ENCODE results near the gene TOX2. TPM values are rescaled to one million over a fixed set of nuclear protein-coding genes. Genes with fewer than 3 reads are reported as not detected.

The TOX2 gene
- total RNA-seq, 1 donor from 2014 or later: not detected

GRCh38 chr20:43910564-43910963 is 4.1 kb upstream of the TOX2 start:
- FAIRE-seq (no peak), DNase-seq (ENCODE audit: low read depth) (no peak)
- Histone ChIP-seq H3K27me3 (ENCODE audit: control insufficient read depth, insufficient read depth, low read length) (peaks cover 10% of the 10 kb centered on the region), H3K36me3 (ENCODE audit: control insufficient read depth, insufficient read depth, low read length) (no peaks in the 10 kb centered on the region), H3K4me3 (ENCODE audit: low read depth, low read length) (no peak overlapping the region)
- no peak for TF ChIP-seq CTCF (IDR thresholded peaks at IDR 0.05; ENCODE audit: insufficient read depth, low read length, severe bottlenecking)

GRCh38 chr20:43911066-43911465 is 3.6 kb upstream of the TOX2 start:
- no peak for FAIRE-seq
- DNase-seq (ENCODE audit: low read depth): peak; percentile 74

GRCh38 chr20:43913291-43914025 is 1.2 kb upstream of the TOX2 start:
- peaks cover 17% of the 10 kb centered on the region for H3K27me3 ChIP-seq (ENCODE audit: control insufficient read depth, insufficient read depth, low read length)
- no peak for DNase-seq (ENCODE audit: low read depth)
- FAIRE-seq: no peak
- no peaks in the 10 kb centered on the region for H3K36me3 ChIP-seq (ENCODE audit: control insufficient read depth, insufficient read depth, low read length)
- H3K4me3 ChIP-seq (ENCODE audit: low read depth, low read length): no peak overlapping the region
- TF ChIP-seq CTCF (IDR thresholded peaks at IDR 0.05; ENCODE audit: insufficient read depth, low read length, severe bottlenecking): no peak

More at GRCh38 chr20:43911066-43911465, 3.6 kb upstream of the TOX2 start:
- Histone ChIP-seq H3K4me3 (ENCODE audit: low read depth, low read length) (no peak overlapping the region), H3K27me3 (ENCODE audit: control insufficient read depth, insufficient read depth, low read length) (peaks cover 13% of the 10 kb centered on the region), H3K36me3 (ENCODE audit: control insufficient read depth, insufficient read depth, low read length) (no peaks in the 10 kb centered on the region)
- peak; percentile 25 for TF ChIP-seq CTCF (IDR thresholded peaks at IDR 0.05; ENCODE audit: insufficient read depth, low read length, severe bottlenecking)

GRCh38 chr20:43915211-43916072 is 790 bp downstream of the TOX2 start:
- FAIRE-seq (no peak), DNase-seq (ENCODE audit: low read depth) (no peak)
- Histone ChIP-seq H3K27me3 (ENCODE audit: control insufficient read depth, insufficient read depth, low read length) (peaks cover 15% of the 10 kb centered on the region), H3K4me3 (ENCODE audit: low read depth, low read length) (no peak overlapping the region), H3K36me3 (ENCODE audit: control insufficient read depth, insufficient read depth, low read length) (no peaks in the 10 kb centered on the region)
- TF ChIP-seq CTCF (IDR thresholded peaks at IDR 0.05; ENCODE audit: insufficient read depth, low read length, severe bottlenecking): no peak

- H3K27me3 ChIP-seq (ENCODE audit: control insufficient read depth, insufficient read depth, low read length): peaks cover 15% of the 10 kb centered on the region
These were observed 1.6 kb downstream of the TOX2 start for GRCh38 chr20:43916073-43916880.

More at GRCh38 chr20:43916073-43916880, 1.6 kb downstream of the TOX2 start:
- TF ChIP-seq CTCF (IDR thresholded peaks at IDR 0.05; ENCODE audit: insufficient read depth, low read length, severe bottlenecking): no peak
- FAIRE-seq: no peak
- Histone ChIP-seq H3K36me3 (ENCODE audit: control insufficient read depth, insufficient read depth, low read length) (no peaks in the 10 kb centered on the region), H3K4me3 (ENCODE audit: low read depth, low read length) (no peak overlapping the region)
- DNase-seq (ENCODE audit: low read depth): no peak

Data from bronchial epithelial cell (primary cell).